CD4-positive, alpha-beta T cell treated with Interleukin-15 for 1 hour (primary cell): ENCODE measurements around the gene RXRB.

Source experiments
- DNase-seq: peaks from one replicate; pipeline ENCODE4 v3.0.0-alpha.2; 2020

RXRB gene

GRCh38 chr6:33211666-33212422, 11.4 kb upstream of the RXRB start:
- DNase-seq: no peak

GRCh38 chr6:33211136-33211535, 10.7 kb upstream of the RXRB start:
- no peak for DNase-seq

- DNase-seq: no peak
Observed at GRCh38 chr6:33209856-33210255, 9.4 kb upstream of the RXRB start.

GRCh38 chr6:33208091-33208967, 7.9 kb upstream of the RXRB start, which contains the start of gene RING1:
Gene RING1, plus strand, starts transcription at chr6:33208500. Its CDS starts 323 bp downstream, at chr6:33208823.
- DNase-seq: peak; percentile 88

- DNase-seq: no peak
Observed at GRCh38 chr6:33207552-33208090, 7.2 kb upstream of the RXRB start.

GRCh38 chr6:33206864-33207551, 6.5 kb upstream of the RXRB start:
- DNase-seq: no peak

GRCh38 chr6:33206027-33206863, 5.8 kb upstream of the RXRB start:
- no peak for DNase-seq

GRCh38 chr6:33205191-33206026, 4.9 kb upstream of the RXRB start:
- DNase-seq: no peak

GRCh38 chr6:33204415-33205190, 4.1 kb upstream of the RXRB start, which contains the start of gene HSD17B8:
Gene HSD17B8, plus strand, starts transcription at chr6:33204655. Its CDS starts 14 bp downstream, at chr6:33204669.
- peak; percentile 93 for DNase-seq

- no peak for DNase-seq
Observed at GRCh38 chr6:33204165-33204414, 3.6 kb upstream of the RXRB start.

GRCh38 chr6:33203443-33204164, 3.1 kb upstream of the RXRB start:
- DNase-seq: no peak

- DNase-seq: no peak
Observed at GRCh38 chr6:33202799-33203198, 2.3 kb upstream of the RXRB start.

GRCh38 chr6:33201935-33202334, 1.5 kb upstream of the RXRB start:
- no peak for DNase-seq

GRCh38 chr6:33201147-33201545, 681 bp upstream of the RXRB start:
- no peak for DNase-seq

- DNase-seq: peak; percentile 69
Observed at GRCh38 chr6:33199687-33200218, 712 bp downstream of the RXRB start.

- no peak for DNase-seq
Observed at GRCh38 chr6:33198853-33199436, 1.5 kb downstream of the RXRB start.

GRCh38 chr6:33198159-33198852, 2.2 kb downstream of the RXRB start:
- DNase-seq: no peak

- peak; percentile 30 for DNase-seq
Observed at GRCh38 chr6:33197431-33198048, 2.9 kb downstream of the RXRB start.
